ENCODE data around the gene CACNA2D4.

The CACNA2D4 gene

DNA sequence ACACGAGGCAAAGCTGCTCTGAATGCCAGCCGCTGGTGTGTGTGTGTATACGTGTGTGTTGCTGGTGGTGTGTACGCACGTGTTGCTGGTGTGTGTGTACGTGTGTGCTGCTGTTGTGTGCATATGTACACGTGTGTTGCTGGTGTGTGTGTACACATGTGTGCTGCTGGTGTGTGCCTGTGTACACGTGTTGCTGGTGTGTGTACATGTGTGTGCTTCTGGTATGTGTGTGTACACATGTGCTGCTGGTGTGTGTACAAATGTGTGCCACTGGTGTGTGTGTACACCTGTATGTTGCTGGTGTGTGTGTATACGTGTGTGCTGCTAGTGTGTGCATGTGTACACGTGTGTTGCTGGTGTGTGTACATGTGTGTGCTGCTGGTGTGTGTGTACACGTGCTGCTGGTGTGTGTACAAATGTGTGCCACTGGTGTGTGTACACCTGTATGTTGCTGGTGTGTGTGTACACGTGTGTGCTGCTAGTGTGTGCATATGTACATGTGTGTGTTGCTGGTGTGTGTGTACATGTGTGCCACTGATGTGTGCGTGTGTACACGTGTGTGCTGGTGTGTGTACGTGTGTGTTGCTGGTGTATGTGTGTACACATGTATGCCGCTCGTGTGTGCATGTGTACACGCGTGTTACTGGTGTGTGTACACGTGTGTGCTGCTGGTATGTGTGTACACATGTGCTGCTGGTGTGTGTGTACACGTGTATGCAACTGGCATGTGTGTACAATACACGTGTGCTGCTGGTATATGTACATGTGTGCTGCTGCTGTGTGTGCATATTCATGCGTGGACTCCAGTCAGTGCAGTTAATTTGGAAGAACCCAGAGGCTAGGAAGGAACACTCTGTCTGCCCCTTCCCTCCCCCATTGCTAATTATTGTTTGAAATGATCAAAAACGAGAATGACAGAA lies 47.2 kb downstream of the CACNA2D4 start:
- DNase-seq (ENCODE audit: low read depth): no peak

DNA sequence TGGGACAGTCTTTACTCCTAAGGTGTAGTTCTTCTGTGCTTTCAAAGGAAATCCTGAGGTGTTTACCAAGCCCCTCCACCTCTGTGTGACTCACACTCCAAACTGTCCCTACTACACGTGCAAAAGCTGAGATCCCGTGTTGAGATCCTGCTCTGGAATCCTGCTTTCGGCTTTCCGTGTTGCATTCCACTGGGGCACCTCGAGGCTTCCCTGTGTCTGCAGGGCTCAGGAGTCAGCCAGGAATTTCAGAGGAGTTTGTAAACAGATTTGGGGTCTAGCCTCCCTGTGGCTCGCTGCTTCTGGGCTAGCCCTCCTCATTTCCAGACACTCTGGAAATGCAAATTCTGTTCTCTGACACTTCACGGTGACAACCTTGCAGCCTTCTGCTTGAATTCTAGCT lies 48.4 kb downstream of the CACNA2D4 start:
- no peak for DNase-seq (ENCODE audit: low read depth)

DNA sequence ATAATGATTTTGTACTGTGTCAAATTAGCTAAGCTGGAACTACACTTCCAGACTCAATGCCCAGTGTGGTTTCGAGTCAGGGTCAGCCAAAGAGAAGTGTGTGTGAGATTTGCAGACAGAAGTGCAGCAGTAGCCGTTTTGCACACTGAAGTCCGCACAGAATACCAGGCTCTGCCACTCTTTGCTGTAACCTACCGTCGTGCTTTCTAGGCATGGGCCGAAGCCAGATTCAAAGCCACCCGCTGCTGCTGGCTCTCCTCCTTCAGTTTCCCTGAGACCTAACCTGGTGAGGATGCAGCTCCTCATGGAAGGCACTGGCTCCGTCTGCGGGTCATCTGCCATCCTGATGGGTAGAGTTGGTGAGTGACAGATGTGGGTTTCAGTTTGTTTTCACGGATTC lies 49.3 kb downstream of the CACNA2D4 start:
- no peak for DNase-seq (ENCODE audit: low read depth)

DNA sequence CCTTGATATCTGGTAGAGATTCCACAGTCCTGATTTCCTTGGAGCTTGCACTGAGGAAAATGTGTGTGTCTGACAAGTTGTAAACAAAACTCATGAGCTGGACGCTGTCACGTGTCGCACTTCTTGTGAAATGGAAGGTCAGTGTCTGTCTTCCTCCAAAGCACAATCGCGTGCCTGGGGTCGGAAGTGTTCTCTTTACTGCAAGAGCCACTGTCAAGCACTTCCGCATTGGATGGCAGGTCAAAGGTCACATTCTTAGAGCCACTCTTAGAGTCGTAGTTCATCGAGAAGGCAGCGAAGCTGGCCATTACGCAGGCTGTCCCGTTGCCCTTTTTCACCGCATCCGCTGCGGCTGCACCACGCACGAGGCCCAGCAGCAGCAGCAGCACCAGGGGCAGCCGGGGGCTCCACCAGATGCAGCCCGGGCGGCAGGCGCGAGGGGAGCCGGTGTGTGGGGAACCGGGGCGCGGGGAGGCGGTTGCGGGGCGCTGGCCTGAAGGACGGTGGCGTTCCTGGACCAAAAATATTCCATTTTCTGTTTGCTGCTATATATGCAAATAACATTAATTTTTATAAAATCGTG lies 53.1 kb downstream of the CACNA2D4 start:
- DNase-seq (ENCODE audit: low read depth): no peak

DNA sequence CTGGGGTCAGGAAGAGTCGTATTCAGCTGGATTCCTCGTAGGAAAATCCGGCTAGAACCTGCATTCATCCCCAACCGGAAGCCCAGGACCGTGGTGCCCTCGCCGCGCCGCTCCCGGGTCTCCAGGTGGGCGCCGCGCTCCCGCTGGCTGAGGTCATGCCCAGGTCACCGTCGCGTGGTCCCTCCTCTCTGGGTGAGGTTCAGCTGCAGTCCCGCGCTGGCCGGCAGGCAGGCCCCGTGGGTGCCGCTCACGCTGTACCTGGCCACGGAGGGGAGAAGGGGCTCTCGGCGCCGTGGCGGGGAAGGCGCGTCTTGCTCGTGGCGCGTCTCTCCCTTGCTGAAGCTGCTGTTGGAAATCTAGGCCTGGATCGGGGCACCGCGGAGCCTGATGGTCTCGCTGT lies 53.6 kb downstream of the CACNA2D4 start:
- no peak for DNase-seq (ENCODE audit: low read depth)

DNA sequence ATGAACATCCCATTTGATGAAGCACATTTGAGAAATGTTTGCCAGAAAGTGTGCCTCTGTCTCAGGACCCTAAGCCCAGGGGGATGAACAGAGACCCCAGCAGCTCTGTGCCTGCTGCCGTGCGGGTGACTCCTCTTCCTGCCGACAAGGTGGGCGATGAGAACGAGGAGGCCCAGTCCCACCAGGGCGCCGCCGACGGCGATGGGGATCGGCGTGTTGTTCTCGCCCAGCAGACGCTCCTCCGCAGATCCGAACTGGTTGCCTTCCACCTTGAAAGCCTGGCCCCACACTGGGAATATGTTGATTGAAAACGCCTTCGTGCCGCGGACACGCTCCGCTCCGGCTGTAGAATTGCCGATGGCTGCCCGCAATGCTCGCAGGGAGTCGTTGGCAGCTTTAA lies 54.0 kb downstream of the CACNA2D4 start:
- no peak for DNase-seq (ENCODE audit: low read depth)

DNA sequence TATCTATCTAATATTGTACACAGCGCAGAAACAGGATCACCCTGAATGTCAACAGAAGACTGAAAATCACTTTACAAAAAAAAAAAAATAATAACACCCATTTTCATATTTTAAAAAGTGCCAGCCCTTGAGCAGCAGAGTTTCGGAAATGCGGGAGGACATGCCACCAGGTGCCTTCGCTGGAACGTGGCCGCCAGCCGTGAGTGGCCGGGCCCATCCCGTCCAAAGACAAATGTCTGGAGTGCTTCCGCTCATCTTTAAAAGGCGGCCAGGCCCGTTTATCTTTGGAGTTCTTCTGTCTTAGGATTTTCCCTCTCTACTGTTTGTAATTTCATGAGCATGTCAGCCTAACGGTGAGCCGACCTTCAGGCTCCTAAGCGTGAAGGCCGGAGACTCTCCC lies 54.6 kb downstream of the CACNA2D4 start:
- no peak for DNase-seq (ENCODE audit: low read depth)

DNA sequence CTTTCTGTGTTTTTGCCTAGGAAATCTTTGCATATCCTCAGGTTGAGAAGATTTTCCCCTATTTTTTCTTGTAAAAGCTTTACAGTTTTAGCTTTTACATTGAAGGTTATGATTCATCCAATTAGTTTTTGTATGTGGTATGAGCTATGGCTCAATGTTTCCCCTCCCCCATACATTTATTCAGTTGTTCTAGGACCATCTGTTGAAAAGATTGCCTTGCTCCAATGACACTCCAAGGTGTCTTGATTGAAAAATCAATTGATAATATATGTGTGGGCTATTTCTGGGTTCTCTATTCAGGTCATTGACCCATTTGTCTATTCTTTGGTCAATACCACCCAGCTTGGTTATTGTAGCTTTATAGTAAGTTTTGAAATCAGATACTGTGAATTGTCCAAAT lies 55.5 kb downstream of the CACNA2D4 start:
- DNase-seq (ENCODE audit: low read depth): no peak

DNA sequence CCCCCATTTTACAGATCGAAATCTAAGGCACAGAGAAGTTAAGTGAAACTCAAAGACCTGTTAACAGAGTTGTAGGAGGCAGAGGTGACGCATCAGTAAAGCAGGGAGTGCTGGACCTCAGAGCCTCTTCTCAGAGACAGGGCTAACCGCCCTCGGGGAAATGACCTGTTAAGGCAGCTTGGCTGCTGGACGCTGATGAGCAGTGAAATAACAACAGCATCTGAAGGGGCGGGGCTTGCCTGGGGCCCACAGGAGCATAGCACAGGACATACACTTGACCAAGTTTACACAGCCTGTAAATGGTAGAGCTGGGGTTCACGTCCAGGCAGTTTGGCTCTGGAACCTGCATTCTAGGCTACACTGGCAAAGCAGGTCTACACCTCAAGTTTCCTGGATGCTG lies 58.8 kb downstream of the CACNA2D4 start:
- DNase-seq (ENCODE audit: low read depth): no peak

DNA sequence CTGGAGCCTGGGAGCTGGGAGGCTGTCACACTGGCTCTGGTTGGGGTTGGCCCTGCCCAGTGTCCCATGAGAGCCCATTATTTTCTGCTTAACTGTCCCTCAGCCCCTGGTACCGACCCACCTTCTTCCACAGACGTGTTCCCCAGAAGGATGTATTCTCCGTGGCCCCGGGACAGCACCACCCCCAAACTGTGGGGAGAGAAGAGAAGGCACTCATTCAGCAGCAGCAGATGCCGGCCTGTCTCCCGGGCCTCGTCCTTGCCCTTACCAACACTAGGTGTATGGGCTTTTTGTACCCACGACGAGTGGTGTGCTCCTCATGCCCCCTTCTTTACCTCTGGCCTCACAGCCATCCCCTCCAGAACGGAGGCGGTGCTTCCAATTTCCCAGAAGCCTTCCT lies 60.0 kb downstream of the CACNA2D4 start:
- no peak for DNase-seq (ENCODE audit: low read depth)

DNA sequence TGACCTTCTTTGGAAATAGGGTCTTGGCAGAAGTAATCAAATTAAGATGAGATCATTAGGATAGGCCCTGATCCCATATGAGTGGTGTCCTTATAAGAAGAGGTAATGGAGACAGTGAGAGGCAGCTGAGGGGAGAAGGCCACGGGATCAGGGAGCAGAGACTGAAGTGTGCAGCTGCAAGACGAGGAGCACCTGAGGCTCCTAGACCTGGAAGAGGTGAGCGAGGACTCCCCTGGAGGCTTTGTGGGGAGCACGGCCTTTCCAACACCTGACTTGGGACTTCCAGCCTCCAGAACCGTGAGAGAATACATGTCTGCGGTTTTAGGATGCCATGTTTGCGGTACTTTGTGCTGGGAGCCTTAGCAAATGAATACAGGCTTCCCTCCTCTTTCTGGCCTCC lies 60.6 kb downstream of the CACNA2D4 start:
- no peak for DNase-seq (ENCODE audit: low read depth)

DNA sequence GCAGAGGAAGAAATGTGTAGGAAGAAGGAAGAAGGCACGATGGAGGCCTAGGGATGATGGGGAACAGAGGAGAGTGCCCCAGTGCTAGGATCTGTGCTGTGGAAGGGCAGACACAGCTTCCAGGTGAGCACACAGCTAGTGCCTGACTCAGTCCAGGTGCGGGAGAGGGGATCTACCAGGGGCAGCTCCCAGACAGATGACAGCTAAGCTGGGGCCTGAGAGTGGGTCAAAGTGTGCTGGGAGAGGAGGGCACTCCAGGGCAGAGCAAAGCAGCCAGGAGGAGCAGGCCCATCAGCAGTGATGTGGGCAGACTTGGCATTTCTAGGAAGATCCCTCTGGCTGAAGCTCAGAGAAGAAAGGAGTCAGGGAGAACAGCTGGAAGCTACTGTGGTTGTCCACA lies 61.4 kb downstream of the CACNA2D4 start:
- no peak for DNase-seq (ENCODE audit: low read depth)

DNA sequence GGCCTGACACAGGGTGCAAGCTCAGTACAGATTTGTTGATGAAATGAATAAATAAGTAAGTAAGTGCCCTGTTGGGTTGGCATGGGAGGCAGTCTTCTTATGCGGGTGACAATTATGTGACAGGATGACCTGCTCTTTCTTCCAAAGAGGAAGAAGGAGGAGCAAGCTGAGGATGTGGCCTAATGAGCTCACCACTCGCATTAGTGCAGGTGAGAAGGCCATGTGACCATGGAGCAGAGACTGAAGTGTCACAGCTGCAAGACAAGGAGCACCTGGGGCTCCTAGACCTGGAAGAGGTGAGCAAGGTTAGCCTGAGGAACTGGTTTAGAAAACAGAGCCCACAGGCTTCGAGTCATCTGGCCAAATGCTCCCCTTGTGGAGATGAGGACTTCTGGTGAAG lies 63.2 kb downstream of the CACNA2D4 start:
- DNase-seq (ENCODE audit: low read depth): no peak

DNA sequence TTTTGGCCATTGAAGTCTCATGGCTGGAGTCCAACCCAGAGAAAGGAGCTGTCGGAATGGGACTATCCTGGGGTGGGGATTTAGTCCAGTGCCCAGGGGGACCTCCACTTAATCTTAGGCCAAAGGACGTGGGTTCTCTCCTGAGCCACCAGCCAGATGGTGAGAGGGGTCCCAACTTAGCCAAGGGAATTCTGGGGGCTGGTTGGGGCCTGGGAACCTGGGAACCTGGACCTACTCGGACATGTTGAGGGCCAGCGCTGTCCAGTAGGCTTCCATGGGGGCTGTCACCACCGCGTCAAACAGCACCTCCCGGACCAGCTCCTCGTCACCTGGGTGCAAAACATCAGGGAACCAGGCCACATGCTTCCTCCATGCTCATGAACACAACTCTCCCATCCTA lies 64.7 kb downstream of the CACNA2D4 start:
- no peak for DNase-seq (ENCODE audit: low read depth)

DNA sequence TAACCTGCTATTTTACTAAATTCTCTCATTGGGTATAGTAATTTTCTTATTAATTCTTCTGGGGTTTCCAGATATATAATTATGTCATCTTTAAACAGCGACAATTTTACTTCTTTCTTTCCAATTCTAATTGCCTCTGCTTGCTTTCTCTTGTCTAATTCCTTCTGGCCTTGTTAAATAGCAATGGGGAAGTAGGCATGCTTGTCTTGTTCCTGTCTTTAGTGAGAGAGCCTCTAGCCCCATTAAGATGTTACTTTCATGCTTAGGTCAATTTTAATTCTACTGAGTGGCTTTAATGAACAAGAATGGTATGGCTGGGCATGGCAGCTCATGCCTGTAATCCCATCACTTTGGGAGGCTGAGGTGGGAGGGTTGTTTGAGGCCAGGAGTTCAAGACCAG lies 66.4 kb downstream of the CACNA2D4 start:
- DNase-seq (ENCODE audit: low read depth): no peak

DNA sequence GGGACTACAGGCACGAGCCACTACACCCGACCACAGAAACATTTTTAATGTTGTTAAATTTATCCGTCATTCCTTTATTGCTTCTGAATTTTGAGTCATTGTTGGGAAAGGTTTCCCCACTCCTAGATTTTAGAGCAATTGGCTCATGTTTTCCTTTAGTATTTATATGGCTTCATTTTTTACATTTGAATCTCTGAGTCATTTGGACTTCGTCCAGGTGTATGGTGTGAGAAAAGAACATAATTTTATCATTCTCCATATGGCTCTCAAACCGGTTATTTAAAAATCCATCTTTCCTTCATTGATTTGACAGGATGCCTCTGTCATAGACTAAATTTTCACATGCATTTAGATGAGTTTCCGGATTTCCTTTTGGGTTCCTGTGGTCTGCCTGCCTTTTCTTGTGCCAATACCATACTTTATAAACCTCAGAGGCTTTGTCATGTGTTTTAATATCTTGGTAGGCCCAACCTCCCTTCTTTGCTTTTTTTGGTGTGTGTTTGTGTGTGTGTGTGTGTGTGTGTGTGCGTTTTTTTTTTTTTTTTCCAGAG lies 67.2 kb downstream of the CACNA2D4 start:
- no peak for DNase-seq (ENCODE audit: low read depth)

DNA sequence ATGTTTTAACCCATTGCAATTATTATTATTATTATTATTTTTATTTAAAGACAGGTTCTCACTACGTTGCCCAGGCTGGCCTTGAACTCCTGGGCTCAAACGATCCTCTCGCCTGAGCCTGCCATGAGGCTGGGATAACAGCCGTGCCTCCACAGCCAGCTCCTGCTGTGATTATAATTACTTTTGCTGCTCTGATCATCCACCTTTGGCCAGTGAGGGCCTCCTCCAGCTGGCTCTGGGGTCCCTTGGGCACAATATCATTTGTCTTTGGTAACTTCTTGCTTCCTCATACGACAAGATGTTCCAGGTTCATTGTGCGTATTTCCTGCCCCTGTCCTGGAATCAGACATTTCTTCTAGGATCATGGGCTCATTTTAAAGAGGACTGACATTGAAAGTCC lies 69.7 kb downstream of the CACNA2D4 start:
- DNase-seq (ENCODE audit: low read depth): no peak

DNA sequence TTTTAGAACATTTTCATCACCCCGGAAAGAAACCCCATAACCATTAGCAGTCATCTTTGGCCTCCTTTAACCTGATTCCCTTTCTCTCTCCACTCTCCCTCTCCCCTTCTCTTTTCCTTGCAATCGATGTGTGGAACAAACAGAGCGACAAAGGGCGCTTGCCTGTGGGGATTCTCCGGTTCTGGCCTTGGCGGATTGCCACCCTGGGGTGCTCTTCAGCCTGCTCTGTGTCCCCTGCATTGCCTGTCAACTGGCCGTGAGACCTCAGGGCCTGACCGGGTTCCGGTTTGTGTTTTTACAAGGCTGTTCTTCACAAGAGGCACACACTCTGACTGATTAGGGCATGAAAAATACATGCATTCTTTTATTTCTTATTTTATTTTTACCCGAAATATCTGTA lies 70.3 kb downstream of the CACNA2D4 start:
- DNase-seq (ENCODE audit: low read depth): no peak

DNA sequence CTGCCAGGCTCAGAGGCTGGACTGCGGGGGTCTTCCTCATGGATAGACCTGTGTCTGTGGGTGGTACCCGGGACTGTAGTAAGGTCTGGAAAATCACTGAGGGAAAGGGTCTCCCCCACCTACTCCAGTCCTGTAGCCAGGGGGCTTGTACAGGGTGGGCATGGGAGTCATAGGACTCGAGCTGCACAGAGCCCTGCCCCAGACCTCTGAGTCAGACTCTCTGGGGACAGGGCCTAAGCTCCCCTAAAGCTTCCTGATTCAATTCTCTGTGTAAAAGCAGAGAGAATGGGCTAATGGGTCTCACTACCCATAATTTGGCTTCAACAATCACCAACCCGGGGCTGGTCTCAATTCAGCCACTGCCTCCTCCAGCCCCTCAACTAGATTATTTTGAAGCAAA lies 71.0 kb downstream of the CACNA2D4 start:
- no peak for DNase-seq (ENCODE audit: low read depth)

DNA sequence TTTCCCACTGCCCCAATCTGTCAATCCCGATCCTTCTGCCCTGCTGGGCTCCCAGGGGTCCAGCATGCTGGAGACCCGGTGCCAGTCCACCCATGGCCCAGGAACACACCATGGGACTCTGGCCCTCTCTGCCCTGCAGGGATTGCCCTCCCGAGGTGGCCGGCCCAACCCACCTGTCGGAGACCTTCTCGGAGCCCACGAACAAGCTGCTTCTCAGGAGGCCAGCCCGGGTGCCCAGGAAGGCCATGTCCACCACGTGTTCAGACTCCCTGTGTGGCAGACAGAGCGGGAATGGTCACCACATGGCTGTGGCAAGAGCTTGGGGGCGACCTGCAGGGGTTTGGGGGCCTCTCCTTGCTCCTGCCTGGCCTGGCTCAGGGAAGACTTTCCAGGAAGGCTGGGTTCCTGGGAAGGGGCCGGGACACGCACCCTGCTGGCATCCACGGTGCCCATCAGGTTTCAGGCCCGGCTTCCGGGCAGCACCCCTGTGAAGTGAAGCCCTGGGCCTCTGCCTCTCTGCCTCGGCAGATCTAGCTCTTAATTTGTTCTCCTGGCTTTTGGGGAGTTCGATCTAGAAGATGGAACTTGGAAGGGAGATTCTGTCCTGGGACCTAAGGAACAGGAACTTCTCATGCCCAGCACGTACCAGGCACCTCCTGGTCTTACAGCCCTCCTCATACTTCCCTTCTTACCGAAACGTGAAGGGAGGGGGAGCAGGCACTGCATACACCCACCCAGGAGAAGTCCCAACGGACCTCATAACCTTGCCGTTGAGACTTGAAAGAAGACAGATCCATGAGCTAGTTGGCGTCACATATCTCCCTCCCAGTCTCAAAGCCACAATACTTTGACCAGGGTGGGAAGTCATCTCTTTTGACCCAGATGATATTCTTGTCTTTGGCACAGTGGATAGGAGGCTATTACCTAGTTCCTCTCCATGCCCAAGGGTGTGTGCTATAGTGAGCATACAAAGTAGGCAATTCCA lies 71.7 kb downstream of the CACNA2D4 start:
- DNase-seq (ENCODE audit: low read depth): no peak

DNA sequence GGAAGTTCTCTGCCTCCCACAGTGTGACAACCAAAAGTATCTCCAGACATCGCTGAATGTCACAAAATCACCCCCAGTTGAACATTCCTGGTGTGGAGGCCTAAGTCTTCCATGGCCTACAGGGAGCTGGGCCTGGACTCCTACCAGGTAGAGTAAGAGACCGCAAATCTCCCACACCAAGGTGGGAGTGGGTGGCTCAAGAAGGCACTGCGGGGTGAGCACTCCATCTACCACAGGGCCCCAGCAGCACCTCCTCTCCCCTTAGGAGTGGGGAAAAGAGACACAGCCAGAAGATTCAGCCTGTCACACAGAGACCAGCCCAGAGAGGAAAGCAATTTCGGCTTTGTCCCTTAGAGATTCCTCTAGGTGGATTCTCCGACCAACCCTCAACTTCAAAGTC lies 72.6 kb downstream of the CACNA2D4 start:
- DNase-seq (ENCODE audit: low read depth): no peak

DNA sequence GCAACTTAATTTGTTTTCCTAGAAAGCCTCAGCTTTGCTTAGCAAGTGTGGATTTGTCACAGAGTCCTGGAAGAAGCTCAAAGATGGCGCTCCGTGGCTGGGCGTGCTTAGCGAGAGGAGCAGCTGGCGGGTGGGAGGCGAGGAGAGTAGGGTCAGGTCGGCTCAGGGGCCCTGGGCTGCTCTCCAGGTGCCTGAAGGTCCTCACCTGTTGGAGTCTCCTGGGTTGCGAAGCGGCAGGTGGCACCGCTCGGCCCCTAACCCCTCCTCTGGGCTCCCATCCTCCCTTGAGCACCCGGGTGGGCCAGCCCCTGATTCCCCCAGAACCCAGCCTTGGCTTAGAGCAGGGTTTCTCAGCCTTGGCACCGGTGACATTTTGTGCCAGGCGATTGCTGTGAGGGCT lies 73.0 kb downstream of the CACNA2D4 start:
- no peak for DNase-seq (ENCODE audit: low read depth)

Measured in stimulated activated CD8-positive, alpha-beta memory T cell treated with anti-CD3 and anti-CD28 coated beads, Interleukin-12 subunit alpha, Interleukin-12 subunit beta, amount 100 ng/mL, for 4 hours (primary cell).